H1 (cell line): Measurements from ENCODE around the gene SMAD6. TPM values are rescaled to one million over a fixed set of nuclear protein-coding genes. Genes with fewer than 3 reads are reported as not detected.

Experiments
- CTCF ChIA-PET: fragments of 300-600 bp; sonication (Branson Sonifier 250); formaldehyde crosslinking; loops from one replicate; lab custom pipeline; 2021; ENCODE audit not compliant: partially characterized antibody; lab: Charles Lee
- POLR2A ChIA-PET: fragments of 300-600 bp; sonication (Branson Sonifier 250); formaldehyde crosslinking; loops from one replicate; lab custom pipeline; 2021; ENCODE audit warnings: inconsistent platforms; ENCODE audit not compliant: partially characterized antibody; lab: Charles Lee
- DNase-seq, 2 experiments: peaks; one replicate each; pipeline versions ENCODE4 v3.0.0 to v3.0.0-alpha.2; 2010 to 2022; ENCODE audit warnings: low spot score in 2 of 2, low read depth in 1 of 2, mixed read lengths in 1 of 2
- FAIRE-seq: peaks from 2 replicates; lab custom pipeline; 2011; peaks lifted over from hg19 to GRCh38; lab: Jason Lieb, UNC
- H2AFZ ChIP-seq: 2 replicates; pipeline ENCODE4 v1.8.1; 2012; ENCODE audit warnings: low read length, inconsistent platforms
- H2AK5ac ChIP-seq: 2 replicates; pipeline ENCODE4 v1.6.1; 2013; ENCODE audit warnings: low read depth, low read length
- H2BK120ac ChIP-seq: replicated peaks from 2 replicates; pipeline ENCODE3; 2013; ENCODE audit warnings: low read depth, low read length, inconsistent platforms
- H2BK12ac ChIP-seq: 2 replicates; pipeline ENCODE4 v1.6.1; 2013; ENCODE audit warnings: low read depth, low read length
- H2BK15ac ChIP-seq: 2 replicates; pipeline ENCODE4 v1.6.1; 2013; ENCODE audit warnings: low read length
- H2BK20ac ChIP-seq: 2 replicates; pipeline ENCODE4 v1.6.1; 2013; ENCODE audit warnings: low read length
- H2BK5ac ChIP-seq: 2 replicates; pipeline ENCODE4 v1.6.1; 2013; ENCODE audit warnings: low read depth, low read length
- H3K14ac ChIP-seq: 2 replicates; pipeline ENCODE4 v1.6.1; 2013; ENCODE audit warnings: inconsistent platforms; ENCODE audit not compliant: insufficient read length
- H3K18ac ChIP-seq: 2 replicates; pipeline ENCODE4 v1.6.1; 2013; ENCODE audit warnings: low read length; ENCODE audit errors: extremely low read depth
- H3K23ac ChIP-seq: 2 replicates; pipeline ENCODE4 v1.6.1; 2013; ENCODE audit warnings: inconsistent platforms; ENCODE audit not compliant: insufficient read length
- H3K23me2 ChIP-seq: 2 replicates; pipeline ENCODE4 v1.6.1; 2013; ENCODE audit warnings: low read depth, low read length
- H3K27ac ChIP-seq: 2 replicates; pipeline ENCODE4 v1.6.1; 2011; ENCODE audit warnings: low read depth, low read length, inconsistent platforms
- H3K27me3 ChIP-seq, 4 experiments: replicated peaks in 1 of 4; 1 replicate in 1 of 4; 2 replicates in 3 of 4; pipeline versions ENCODE4 v1.6.1 to v1.8.1; 2011 to 2013; ENCODE audit warnings: low read length in 3 of 4, mild to moderate bottlenecking in 3 of 4, inconsistent platforms in 2 of 4, mixed read lengths in 2 of 4, moderate library complexity in 1 of 4; ENCODE audit not compliant: control insufficient read depth in 3 of 4, insufficient read depth in 3 of 4; ENCODE audit errors: extremely low read depth in 1 of 4
- H3K36me3 ChIP-seq, 4 experiments: 2 replicates each; pipeline versions ENCODE4 v1.6.1 to v1.8.1; 2011 to 2013; ENCODE audit warnings: mild to moderate bottlenecking in 4 of 4, low read length in 3 of 4, moderate library complexity in 2 of 4, control low read depth in 1 of 4, inconsistent platforms in 1 of 4; ENCODE audit not compliant: insufficient read depth in 4 of 4, control insufficient read depth in 2 of 4
- H3K4ac ChIP-seq: replicated peaks from 2 replicates; pipeline ENCODE3; 2013; ENCODE audit warnings: low read length, low read depth, mixed read lengths, inconsistent platforms; ENCODE audit not compliant: insufficient read length
- H3K4me1 ChIP-seq, 4 experiments: replicated peaks in 1 of 4; 1 replicate in 1 of 4; 2 replicates in 3 of 4; pipeline versions ENCODE4 v1.6.1 to v1.8.1; 2011 to 2013; ENCODE audit warnings: low read length in 3 of 4, inconsistent platforms in 2 of 4, mixed read lengths in 1 of 4; ENCODE audit not compliant: insufficient read depth in 4 of 4, control insufficient read depth in 3 of 4
- H3K4me2 ChIP-seq, 2 experiments: 2 replicates each; pipeline versions ENCODE4 v1.6.1 to v1.8.1; 2011 to 2013; ENCODE audit warnings: low read depth in 2 of 2, low read length in 2 of 2, control low read depth in 1 of 2, inconsistent platforms in 1 of 2, mild to moderate bottlenecking in 1 of 2; ENCODE audit not compliant: insufficient read depth in 1 of 2
- H3K4me3 ChIP-seq, 4 experiments: fragments of 200-600, 300-600 bp in 1 of 4; sonication (generic), shearing (Covaris generic), sonication (Bioruptor Twin) in 1 of 4; 2 replicates each; pipeline versions ENCODE4 v1.5.1 to v1.8.1; 2011 to 2016; ENCODE audit warnings: low read length in 4 of 4, low read depth in 3 of 4, control low read depth in 2 of 4, inconsistent platforms in 2 of 4, mild to moderate bottlenecking in 2 of 4, mixed read lengths in 1 of 4, moderate library complexity in 1 of 4; ENCODE audit not compliant: insufficient read depth in 2 of 4; ENCODE audit errors: extremely low read depth in 1 of 4
- H3K56ac ChIP-seq: replicated peaks from 2 replicates; pipeline ENCODE3; 2013; ENCODE audit warnings: low read depth, mild to moderate bottlenecking, mixed read lengths, low read length, inconsistent platforms; ENCODE audit not compliant: insufficient read length
- H3K79me1 ChIP-seq: 2 replicates; pipeline ENCODE4 v1.6.1; 2013; ENCODE audit warnings: low read depth, low read length, control low read depth
- H3K79me2 ChIP-seq, 2 experiments: 2 replicates each; pipeline versions ENCODE4 v1.6.1 to v1.8.1; 2012 to 2013; ENCODE audit warnings: low read length in 2 of 2, mild to moderate bottlenecking in 2 of 2, inconsistent platforms in 1 of 2; ENCODE audit not compliant: insufficient read depth in 2 of 2, control insufficient read depth in 1 of 2
- H3K9ac ChIP-seq, 4 experiments: replicated peaks in 1 of 4; 1 replicate in 1 of 4; 2 replicates in 3 of 4; pipeline versions ENCODE4 v1.6.1 to v1.8.1; 2011 to 2013; ENCODE audit warnings: low read depth in 3 of 4, low read length in 3 of 4, control low read depth in 2 of 4, mild to moderate bottlenecking in 2 of 4, moderate library complexity in 2 of 4, inconsistent platforms in 1 of 4; ENCODE audit errors: extremely low read depth in 1 of 4
- H3K9me3 ChIP-seq, 2 experiments: 2 replicates each; pipeline versions ENCODE4 v1.6.1 to v1.8.1; 2012 to 2013; ENCODE audit warnings: mild to moderate bottlenecking in 2 of 2, moderate library complexity in 2 of 2, control low read depth in 1 of 2, inconsistent platforms in 1 of 2, low read depth in 1 of 2, low read length in 1 of 2, mixed read lengths in 1 of 2; ENCODE audit not compliant: insufficient read depth in 2 of 2
- H4K20me1 ChIP-seq, 2 experiments: replicated peaks in 1 of 2; 2 replicates each; pipeline versions ENCODE3 to v1.8.1; 2011 to 2013; ENCODE audit warnings: inconsistent platforms in 2 of 2, low read length in 2 of 2, mild to moderate bottlenecking in 1 of 2; ENCODE audit not compliant: insufficient read depth in 2 of 2, control insufficient read depth in 1 of 2
- H4K5ac ChIP-seq: 2 replicates; pipeline ENCODE4 v1.6.1; 2013; ENCODE audit warnings: low read length, low read depth, mixed read lengths, inconsistent platforms; ENCODE audit not compliant: insufficient read length
- H4K8ac ChIP-seq: 2 replicates; pipeline ENCODE4 v1.8.0; 2013; ENCODE audit warnings: mild to moderate bottlenecking, moderate library complexity, low read length, inconsistent platforms; ENCODE audit not compliant: insufficient read depth; ENCODE audit errors: extremely low read depth
- H4K91ac ChIP-seq: replicated peaks from 2 replicates; pipeline ENCODE3; 2013; ENCODE audit warnings: low read length, mixed read lengths, inconsistent platforms; ENCODE audit not compliant: insufficient read length
- ASH2L ChIP-seq: fragments of 200-600, 300-600 bp; sonication (generic); IDR thresholded peaks from one replicate; pipeline ENCODE4 v1.7.1; 2017; ENCODE audit warnings: low read length
- BRCA1 ChIP-seq: IDR thresholded peaks from 2 replicates; pipeline ENCODE4 v1.6.1; 2012; ENCODE audit warnings: low read depth, low read length, improper control_type of control experiment
- KDM4A ChIP-seq: IDR thresholded peaks from one replicate; pipeline ENCODE4 v1.7.1; 2012; ENCODE audit warnings: low read depth, mild to moderate bottlenecking, moderate library complexity, low read length, inconsistent platforms; ENCODE audit not compliant: severe bottlenecking
- POLR2A ChIP-seq, 2 experiments: IDR thresholded peaks; 1 replicate in 1 of 2; 2 replicates in 1 of 2; pipeline ENCODE4 v1.6.1; 2011; ENCODE audit warnings: low read depth in 2 of 2, low read length in 2 of 2, mild to moderate bottlenecking in 2 of 2; ENCODE audit errors: control extremely low read depth in 1 of 2
- RAD21 ChIP-seq, 2 experiments: IDR thresholded peaks in 1 of 2; conservative IDR thresholded peaks in 1 of 2; 2 replicates each; pipeline ENCODE4 v1.6.1; 2011; ENCODE audit warnings: low read depth in 2 of 2, low read length in 2 of 2, improper control_type of control experiment in 1 of 2, inconsistent platforms in 1 of 2, mild to moderate bottlenecking in 1 of 2, moderate library complexity in 1 of 2
- SIRT6 ChIP-seq: IDR thresholded peaks from one replicate; pipeline ENCODE4 v1.7.1; 2012; ENCODE audit warnings: low read length, inconsistent platforms
- SRF ChIP-seq: IDR thresholded peaks from 2 replicates; pipeline ENCODE4 v1.6.1; 2011; ENCODE audit warnings: mild to moderate bottlenecking, low read depth, low read length, moderate library complexity
- SUZ12 ChIP-seq: fragments of 200-600 bp; sonication (generic); IDR thresholded peaks from 2 replicates; pipeline ENCODE4 v1.6.1; 2012; ENCODE audit warnings: mild to moderate bottlenecking, inconsistent platforms, low read length, moderate library complexity, mixed read lengths
- WGBS, 2 experiments: shearing (Covaris generic) in 1 of 2; methylation state at CpG; one replicate each; pipeline versions ENCODE4 v1.1.6 to v1.1.7; 2013 to 2015; ENCODE audit warnings: low lambda C conversion rate in 2 of 2, mixed read lengths in 2 of 2, inconsistent platforms in 1 of 2, low coverage in 1 of 2, missing lambda C conversion rate in 1 of 2; ENCODE audit not compliant: insufficient replicate concordance in 2 of 2, insufficient coverage in 1 of 2, insufficient read length in 1 of 2; ENCODE audit errors: extremely low coverage in 1 of 2, missing lambda C conversion rate in 1 of 2; 5-methylcytosine and 5-hydroxymethylcytosine counted together
- polyA plus RNA-seq, 7 experiments: library from polyadenylated mRNA; depleted of rRNA in 3 of 7; stranded (reverse) in 5 of 7; unstranded in 2 of 7; fragments of >200 nt in 5 of 7; fragments of 200-250 nt in 2 of 7; gene quantifications; 1 replicate in 5 of 7; 2 replicates in 1 of 7; 4 replicates in 1 of 7; pipeline versions ENCODE4 v1.2.1 to v1.2.3, GENCODE V29; 2011 to 2013; ENCODE audit warnings: missing spikeins in 2 of 7, mixed read lengths in 2 of 7
- total RNA-seq: library from RNA; stranded (reverse); fragmentation: NEBNext Ultra II Directional; extraction: Animal tissue kit (Norgen Biotek cat#: 25700); gene quantifications from 2 replicates; pipeline ENCODE4 v1.2.1, GENCODE V29; 2021
- TF ChIP-seq, protein P1 (sequence below): IDR thresholded peaks from 2 replicates; pipeline ENCODE4 v1.6.1; 2011; ENCODE audit warnings: low read depth, mild to moderate bottlenecking, low read length; ENCODE audit not compliant: insufficient read depth
- TF ChIP-seq, protein P2 (sequence below), 3 experiments: IDR thresholded peaks; 1 replicate in 2 of 3; 2 replicates in 1 of 3; pipeline versions ENCODE4 v1.5.1 to v1.6.1; 2011; ENCODE audit warnings: low read length in 3 of 3, mild to moderate bottlenecking in 3 of 3, inconsistent platforms in 2 of 3, low read depth in 1 of 3, moderate library complexity in 1 of 3; ENCODE audit not compliant: insufficient read depth in 1 of 3; ENCODE audit errors: control extremely low read depth in 1 of 3

Gene SMAD6
- total and polyA plus RNA-seq, 2 of the 8 experiments (the other 6 are each of a cell fraction or from before 2014, with no cell fraction given), result 1.8 to 7.0 TPM

DNA sequence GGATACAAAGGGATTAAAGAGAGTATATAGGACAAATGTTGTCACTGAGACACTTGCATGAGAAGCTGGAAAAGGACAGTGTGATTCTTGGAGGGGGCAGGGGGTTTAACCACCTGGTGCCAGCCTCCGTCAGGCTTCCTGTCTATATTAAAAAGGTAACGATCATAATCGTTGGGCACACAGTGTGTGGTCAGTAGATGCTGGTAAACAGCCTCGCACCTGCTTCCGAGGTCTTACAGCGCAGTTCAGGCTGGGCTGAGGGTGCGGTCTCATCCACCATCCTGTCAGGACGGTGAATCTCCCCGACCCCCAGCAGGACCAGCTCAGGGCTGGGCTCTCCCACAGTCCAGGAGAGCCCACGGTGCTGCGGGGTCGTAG, 47.7 kb upstream of the SMAD6 start:
- H3K4me1 ChIP-seq, result peaks cover 12 to 38% (median 24%) of the 10 kb centered on the region in 4 experiments
- H3K36me3 ChIP-seq, result no peaks in the 10 kb centered on the region
- no peak overlapping the region for H3K9ac ChIP-seq
- no peak overlapping the region for H3K27ac ChIP-seq
- peak overlapping the region; percentile 29 for H4K91ac ChIP-seq
- H4K8ac ChIP-seq, result peak overlapping the region; percentile 62; the same call in 1 of the 2 replicates
- H3K23ac ChIP-seq, result no peak overlapping the region
- peak overlapping the region in 2 of 4 experiments; percentile 1 to 53; a peak in 2 of 8 replicates for H3K4me3 ChIP-seq
- peak overlapping the region; percentile 16; the same call in 1 of the 2 replicates for H2AFZ ChIP-seq
- no peak overlapping the region for H2BK120ac ChIP-seq
- no peak overlapping the region for H2BK20ac ChIP-seq
- H3K9me3 ChIP-seq, result no peaks in the 10 kb centered on the region
- peaks cover 8% of the 10 kb centered on the region; the same call in 1 of the 2 replicates for H3K23me2 ChIP-seq
- 62% methylated on average over 12 of the region's 12 CpGs; no CpG with 5 or more reads in 1 of the 2 experiments for WGBS, 2 experiments
- H3K79me2 ChIP-seq, result no peaks in the 10 kb centered on the region
- CTCF ChIA-PET, result interaction anchor here (0.7 to 1.6 kb wide), 5 partner anchors 9 to 135 kb away, joined by 3 to 6 read pairs (median 3); no protein-coding TSS in a partner anchor
- H2BK15ac ChIP-seq, result peak overlapping the region; percentile 61; the same call in 1 of the 2 replicates
- peak overlapping the region; percentile 43 to 49; a peak in 3 of 4 replicates for H3K4me2 ChIP-seq
- peak overlapping the region; percentile 69 for H3K4ac ChIP-seq
- POLR2A ChIA-PET, result interaction anchor here (0.7 to 2.4 kb wide), 2 partner anchors 10 to 28 kb away, joined by 4 to 8 read pairs; no protein-coding TSS in a partner anchor
- peak overlapping the region; percentile 75; the same call in 1 of the 2 replicates for H2BK12ac ChIP-seq
- H2AK5ac ChIP-seq, result no peak overlapping the region
- H4K5ac ChIP-seq, result no peak overlapping the region
- H3K14ac ChIP-seq, result no peak overlapping the region
- H3K79me1 ChIP-seq, result no peaks in the 10 kb centered on the region
- H4K20me1 ChIP-seq, result no peaks in the 10 kb centered on the region
- DNase-seq (no peak), FAIRE-seq (no peak)
- peak overlapping the region; percentile 87 for H3K18ac ChIP-seq
- no peak overlapping the region; the same call in 1 of the 2 replicates for H2BK5ac ChIP-seq
- peaks cover 0 to 2% (median 0%) of the 10 kb centered on the region in 4 experiments; a peak in 1 of 7 replicates for H3K27me3 ChIP-seq
- no peak overlapping the region for H3K56ac ChIP-seq
- TF ChIP-seq SRF (no peak), POLR2A (IDR thresholded peaks at IDR 0.05; ENCODE audit: control extremely low read depth in 1 of 2, low read depth in 2 of 2, low read length in 2 of 2) (no peak), SUZ12 (no peak), BRCA1 (no peak), ASH2L (no peak), RAD21 (IDR thresholded peaks at IDR 0.05 in 1 of 2, conservative IDR thresholded peaks at IDR 0.05 in 1 of 2; ENCODE audit: low read depth in 2 of 2, low read length in 2 of 2) (no peak), SIRT6 (no peak), KDM4A (no peak)
- TF ChIP-seq, protein P1, sequence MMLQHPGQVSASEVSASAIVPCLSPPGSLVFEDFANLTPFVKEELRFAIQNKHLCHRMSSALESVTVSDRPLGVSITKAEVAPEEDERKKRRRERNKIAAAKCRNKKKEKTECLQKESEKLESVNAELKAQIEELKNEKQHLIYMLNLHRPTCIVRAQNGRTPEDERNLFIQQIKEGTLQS, result no peak
- TF ChIP-seq, protein P2, sequence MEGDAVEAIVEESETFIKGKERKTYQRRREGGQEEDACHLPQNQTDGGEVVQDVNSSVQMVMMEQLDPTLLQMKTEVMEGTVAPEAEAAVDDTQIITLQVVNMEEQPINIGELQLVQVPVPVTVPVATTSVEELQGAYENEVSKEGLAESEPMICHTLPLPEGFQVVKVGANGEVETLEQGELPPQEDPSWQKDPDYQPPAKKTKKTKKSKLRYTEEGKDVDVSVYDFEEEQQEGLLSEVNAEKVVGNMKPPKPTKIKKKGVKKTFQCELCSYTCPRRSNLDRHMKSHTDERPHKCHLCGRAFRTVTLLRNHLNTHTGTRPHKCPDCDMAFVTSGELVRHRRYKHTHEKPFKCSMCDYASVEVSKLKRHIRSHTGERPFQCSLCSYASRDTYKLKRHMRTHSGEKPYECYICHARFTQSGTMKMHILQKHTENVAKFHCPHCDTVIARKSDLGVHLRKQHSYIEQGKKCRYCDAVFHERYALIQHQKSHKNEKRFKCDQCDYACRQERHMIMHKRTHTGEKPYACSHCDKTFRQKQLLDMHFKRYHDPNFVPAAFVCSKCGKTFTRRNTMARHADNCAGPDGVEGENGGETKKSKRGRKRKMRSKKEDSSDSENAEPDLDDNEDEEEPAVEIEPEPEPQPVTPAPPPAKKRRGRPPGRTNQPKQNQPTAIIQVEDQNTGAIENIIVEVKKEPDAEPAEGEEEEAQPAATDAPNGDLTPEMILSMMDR (IDR thresholded peaks at IDR 0.05; ENCODE audit: control extremely low read depth in 1 of 3, insufficient read depth in 1 of 3, low read depth in 1 of 3, low read length in 3 of 3), result no peak
